ENCODE data around the gene KDM2B.
"Not testable (repeated sequence)": the region's sequence is repeated elsewhere in the genome, so short reads cannot be mapped to it uniquely, and the experiment has no call there.

The KDM2B gene

GRCh38 chr12:121427556-121428050 is 153.2 kb downstream of the KDM2B start:
- DNase-seq (ENCODE audit: low spot score): no peak

- no peak for DNase-seq (ENCODE audit: low spot score)
Observed at GRCh38 chr12:121424624-121424975, 156.2 kb downstream of the KDM2B start.

GRCh38 chr12:121423682-121424623 is 156.9 kb downstream of the KDM2B start:
- no peak for DNase-seq (ENCODE audit: low spot score)

- DNase-seq (ENCODE audit: low spot score): no peak
Observed at GRCh38 chr12:121423253-121423652, 157.6 kb downstream of the KDM2B start.

GRCh38 chr12:121420109-121420508 is 160.7 kb downstream of the KDM2B start:
- no peak for DNase-seq (ENCODE audit: low spot score)

- DNase-seq (ENCODE audit: low spot score): no peak
Observed at GRCh38 chr12:121417847-121418246, 163.0 kb downstream of the KDM2B start.

GRCh38 chr12:121413917-121414316 is 166.9 kb downstream of the KDM2B start:
- DNase-seq (ENCODE audit: low spot score): no peak

GRCh38 chr12:121405211-121405610 is 175.6 kb downstream of the KDM2B start:
- no peak for DNase-seq (ENCODE audit: low spot score)

GRCh38 chr12:121404734-121405133 is 176.1 kb downstream of the KDM2B start:
- no peak for DNase-seq (ENCODE audit: low spot score)

- DNase-seq (ENCODE audit: low spot score): no peak
Observed at GRCh38 chr12:121403721-121404120, 177.1 kb downstream of the KDM2B start.

- DNase-seq (ENCODE audit: low spot score): no peak
Observed at GRCh38 chr12:121400332-121401139, 180.3 kb downstream of the KDM2B start.

GRCh38 chr12:121399391-121400331 is 181.2 kb downstream of the KDM2B start, which contains the start of gene RNF34:
RNF34 (plus strand) TSS chr12:121400118; CDS start chr12:121400213, 95 bp downstream.
- DNase-seq (ENCODE audit: low spot score): peak; percentile 82

GRCh38 chr12:121398355-121398754 is 182.5 kb downstream of the KDM2B start:
- DNase-seq (ENCODE audit: low spot score): no peak

- no peak for DNase-seq (ENCODE audit: low spot score)
Observed at GRCh38 chr12:121397521-121397920, 183.3 kb downstream of the KDM2B start.

GRCh38 chr12:121392325-121392716 is 188.5 kb downstream of the KDM2B start:
- DNase-seq (ENCODE audit: low spot score): no peak

GRCh38 chr12:121391619-121392324 is 189.1 kb downstream of the KDM2B start:
- DNase-seq (ENCODE audit: low spot score): no peak

- DNase-seq (ENCODE audit: low spot score): no peak
Observed at GRCh38 chr12:121390856-121391255, 190.0 kb downstream of the KDM2B start.

- DNase-seq (ENCODE audit: low spot score): no peak
Observed at GRCh38 chr12:121388421-121388981, 192.3 kb downstream of the KDM2B start.

GRCh38 chr12:121384891-121385290 is 195.9 kb downstream of the KDM2B start:
- DNase-seq (ENCODE audit: low spot score): not testable (repeated sequence)

GRCh38 chr12:121383601-121384021 is 197.2 kb downstream of the KDM2B start:
- DNase-seq (ENCODE audit: low spot score): no peak

GRCh38 chr12:121379945-121380344 is 200.9 kb downstream of the KDM2B start:
- DNase-seq (ENCODE audit: low spot score): no peak

All from HuH-7.5 (cell line).